WTC11 (cell line): Measurements from ENCODE around the gene OTUB2.

Experiments used
- ATF3 ChIP-seq: sonication (generic); formaldehyde crosslinking; conservative IDR thresholded peaks from 2 replicates; pipeline ENCODE4 v1.8.1; 2022; ENCODE audit warnings: mild to moderate bottlenecking, missing genetic modification reagents
- CTCF ChIP-seq: fragments of 200-600 bp; IDR thresholded peaks from 2 replicates; pipeline ENCODE4 v1.8.0; 2022; ENCODE audit warnings: antibody characterized with exemption
- FOXJ3 ChIP-seq: sonication (generic); formaldehyde crosslinking; IDR thresholded peaks from 2 replicates; pipeline ENCODE4 v1.9.0; 2021; ENCODE audit warnings: missing genetic modification reagents, mild to moderate bottlenecking, borderline replicate concordance
- HMGXB4 ChIP-seq: sonication (generic); formaldehyde crosslinking; IDR thresholded peaks from 2 replicates; pipeline ENCODE4 v1.8.1; 2023; ENCODE audit warnings: mild to moderate bottlenecking, moderate library complexity, missing genetic modification reagents
- MAX ChIP-seq: sonication (generic); formaldehyde crosslinking; IDR thresholded peaks from 2 replicates; pipeline ENCODE4 v1.8.0; 2022; ENCODE audit warnings: mild to moderate bottlenecking, missing genetic modification reagents
- STAT6 ChIP-seq: sonication (generic); formaldehyde crosslinking; conservative IDR thresholded peaks from 2 replicates; pipeline ENCODE4 v1.8.1; 2023; ENCODE audit warnings: mild to moderate bottlenecking, low read depth, missing genetic modification reagents, moderate library complexity
- ZNF219 ChIP-seq: sonication (generic); formaldehyde crosslinking; IDR thresholded peaks from 2 replicates; pipeline ENCODE4 v1.8.0; 2023; ENCODE audit warnings: missing genetic modification reagents, mild to moderate bottlenecking, borderline replicate concordance

- TF ChIP-seq MAX (CRISPR knock-in tag): no peak
- TF ChIP-seq ZNF219: no peak
- no peak for TF ChIP-seq HMGXB4
- no peak for TF ChIP-seq ATF3 (CRISPR knock-in tag)
- no peak for TF ChIP-seq CTCF
- TF ChIP-seq STAT6: no peak
- TF ChIP-seq FOXJ3 (CRISPR knock-in tag): no peak
These were observed 38.2 kb upstream of the OTUB2 start for GRCh38 chr14:93987815-93988476.
